ENCODE results near the gene ZBTB21.

ZBTB21 gene

DNA sequence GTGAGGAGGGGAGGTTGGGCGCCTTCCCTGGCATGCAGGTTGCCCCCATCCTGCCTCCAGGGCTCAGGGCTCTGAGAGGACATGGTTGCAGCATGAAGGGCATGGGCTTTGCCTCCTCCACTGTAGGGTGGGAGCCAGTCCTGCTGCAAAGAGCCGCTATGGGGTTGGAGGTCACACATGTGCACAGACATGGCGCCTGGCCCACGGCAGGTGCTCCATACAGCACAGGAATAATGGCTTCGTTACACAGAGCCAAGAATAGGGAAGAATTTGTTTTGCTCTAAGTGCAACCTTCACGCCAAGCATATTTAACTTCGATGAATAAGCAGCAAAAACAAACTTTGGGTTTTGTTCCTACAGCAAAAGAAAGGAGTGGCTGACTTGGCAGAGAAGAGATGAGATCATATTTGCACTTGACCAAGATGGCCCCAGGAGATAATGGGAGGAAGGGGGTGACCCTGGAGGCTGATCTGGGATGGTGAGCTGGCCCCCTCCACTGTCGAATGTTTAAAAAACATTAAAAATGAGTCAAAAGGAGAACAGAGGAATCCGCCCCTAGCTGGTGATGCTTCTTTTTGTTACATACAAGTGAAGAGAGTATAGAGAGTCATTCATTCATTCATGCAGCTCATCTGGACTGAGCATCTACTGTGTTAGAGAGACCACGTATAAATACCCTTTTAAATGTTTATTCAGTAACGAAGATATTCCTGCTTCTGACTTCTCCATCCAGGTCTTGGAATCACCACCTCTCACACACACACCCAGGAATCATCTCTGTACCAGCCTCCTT is 43.9 kb downstream of the ZBTB21 start:
- Histone ChIP-seq H3K36me3 (ENCODE audit: insufficient read depth) (no peaks in the 10 kb centered on the region), H3K9ac (no peak overlapping the region), H2AFZ (ENCODE audit: low read depth) (no peak overlapping the region), H3K4me3 (IDR thresholded peaks at IDR 0.05; ENCODE audit: insufficient read depth, low read depth, low read length) (no peak overlapping the region), H3K27ac (no peak overlapping the region), H3K79me2 (ENCODE audit: insufficient read depth, low read depth) (no peaks in the 10 kb centered on the region), H4K20me1 (ENCODE audit: insufficient read depth) (no peaks in the 10 kb centered on the region), H3K27me3 (ENCODE audit: insufficient read depth, low read depth) (peaks cover 19% of the 10 kb centered on the region), H3K4me1 (ENCODE audit: low read depth, poor library complexity, severe bottlenecking) (no peaks in the 10 kb centered on the region), H3K4me2 (no peak overlapping the region)
- TF ChIP-seq, protein P1, sequence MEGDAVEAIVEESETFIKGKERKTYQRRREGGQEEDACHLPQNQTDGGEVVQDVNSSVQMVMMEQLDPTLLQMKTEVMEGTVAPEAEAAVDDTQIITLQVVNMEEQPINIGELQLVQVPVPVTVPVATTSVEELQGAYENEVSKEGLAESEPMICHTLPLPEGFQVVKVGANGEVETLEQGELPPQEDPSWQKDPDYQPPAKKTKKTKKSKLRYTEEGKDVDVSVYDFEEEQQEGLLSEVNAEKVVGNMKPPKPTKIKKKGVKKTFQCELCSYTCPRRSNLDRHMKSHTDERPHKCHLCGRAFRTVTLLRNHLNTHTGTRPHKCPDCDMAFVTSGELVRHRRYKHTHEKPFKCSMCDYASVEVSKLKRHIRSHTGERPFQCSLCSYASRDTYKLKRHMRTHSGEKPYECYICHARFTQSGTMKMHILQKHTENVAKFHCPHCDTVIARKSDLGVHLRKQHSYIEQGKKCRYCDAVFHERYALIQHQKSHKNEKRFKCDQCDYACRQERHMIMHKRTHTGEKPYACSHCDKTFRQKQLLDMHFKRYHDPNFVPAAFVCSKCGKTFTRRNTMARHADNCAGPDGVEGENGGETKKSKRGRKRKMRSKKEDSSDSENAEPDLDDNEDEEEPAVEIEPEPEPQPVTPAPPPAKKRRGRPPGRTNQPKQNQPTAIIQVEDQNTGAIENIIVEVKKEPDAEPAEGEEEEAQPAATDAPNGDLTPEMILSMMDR (conservative IDR thresholded peaks at IDR 0.05; ENCODE audit: low read depth, low read length), result no peak

DNA sequence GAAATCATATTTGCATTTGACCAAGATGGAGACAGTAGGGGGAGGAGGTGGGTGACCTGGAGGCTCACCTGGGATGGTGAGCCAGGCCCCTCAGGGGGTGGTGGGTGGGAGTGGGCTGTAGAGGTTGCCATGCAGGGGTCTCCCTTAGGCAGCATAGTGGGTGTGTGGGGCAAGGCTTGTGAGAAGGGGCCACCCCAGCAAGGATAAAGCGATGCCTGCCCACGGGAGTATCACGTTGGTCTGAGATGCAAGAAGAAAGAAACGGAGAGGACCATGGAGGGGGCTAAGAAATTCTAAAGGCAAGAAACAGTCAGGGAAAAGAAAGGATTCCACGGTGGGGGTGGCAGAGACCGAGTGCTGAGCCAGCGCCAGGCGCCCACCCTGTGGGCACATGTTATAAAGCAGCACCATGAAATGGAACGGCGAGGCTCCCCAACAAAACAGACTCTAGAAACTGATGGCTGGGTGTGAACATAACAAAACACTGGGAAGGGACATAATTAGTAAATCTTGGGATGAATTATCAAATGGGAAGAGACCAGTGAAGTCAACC is 44.6 kb downstream of the ZBTB21 start:
- H3K27ac ChIP-seq, result no peak overlapping the region
- peaks cover 25% of the 10 kb centered on the region for H3K27me3 ChIP-seq (ENCODE audit: insufficient read depth, low read depth)

DNA sequence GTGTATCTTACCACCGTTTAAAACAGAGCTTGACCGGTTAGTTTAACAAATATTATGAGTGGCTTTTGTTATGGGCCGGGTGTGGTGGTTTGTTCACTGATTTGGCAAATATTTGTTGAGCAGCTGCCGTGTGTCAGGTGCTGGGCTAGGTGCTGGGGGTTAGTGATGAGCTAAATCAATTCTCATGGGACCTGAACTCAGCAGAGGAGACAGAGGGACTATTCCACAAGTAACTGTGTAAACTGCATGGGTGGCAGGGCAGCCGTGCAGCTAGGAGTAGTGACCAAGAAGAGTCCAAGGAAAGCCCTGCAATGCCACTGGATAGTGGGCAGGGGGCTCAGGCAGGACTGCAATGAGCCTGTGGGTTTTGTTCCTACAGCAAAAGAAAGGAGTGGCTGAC is 45.1 kb downstream of the ZBTB21 start:
- Histone ChIP-seq H3K9ac (no peak overlapping the region), H3K4me1 (ENCODE audit: low read depth, poor library complexity, severe bottlenecking) (no peaks in the 10 kb centered on the region), H3K27me3 (ENCODE audit: insufficient read depth, low read depth) (peaks cover 25% of the 10 kb centered on the region), H2AFZ (ENCODE audit: low read depth) (no peak overlapping the region), H3K79me2 (ENCODE audit: insufficient read depth, low read depth) (no peaks in the 10 kb centered on the region), H3K36me3 (ENCODE audit: insufficient read depth) (no peaks in the 10 kb centered on the region), H4K20me1 (ENCODE audit: insufficient read depth) (no peaks in the 10 kb centered on the region), H3K4me3 (IDR thresholded peaks at IDR 0.05; ENCODE audit: insufficient read depth, low read depth, low read length) (no peak overlapping the region), H3K27ac (no peak overlapping the region), H3K4me2 (no peak overlapping the region)
- TF ChIP-seq, protein P1 (conservative IDR thresholded peaks at IDR 0.05; ENCODE audit: low read depth, low read length), result no peak

More for the DNA sequence above, 44.6 kb downstream of the ZBTB21 start:
- Histone ChIP-seq H3K79me2 (ENCODE audit: insufficient read depth, low read depth) (no peaks in the 10 kb centered on the region), H3K4me1 (ENCODE audit: low read depth, poor library complexity, severe bottlenecking) (no peaks in the 10 kb centered on the region), H3K36me3 (ENCODE audit: insufficient read depth) (no peaks in the 10 kb centered on the region), H4K20me1 (ENCODE audit: insufficient read depth) (no peaks in the 10 kb centered on the region), H2AFZ (ENCODE audit: low read depth) (no peak overlapping the region), H3K4me2 (no peak overlapping the region), H3K9ac (no peak overlapping the region), H3K4me3 (IDR thresholded peaks at IDR 0.05; ENCODE audit: insufficient read depth, low read depth, low read length) (no peak overlapping the region)
- TF ChIP-seq, protein P1 (conservative IDR thresholded peaks at IDR 0.05; ENCODE audit: low read depth, low read length), result no peak

DNA sequence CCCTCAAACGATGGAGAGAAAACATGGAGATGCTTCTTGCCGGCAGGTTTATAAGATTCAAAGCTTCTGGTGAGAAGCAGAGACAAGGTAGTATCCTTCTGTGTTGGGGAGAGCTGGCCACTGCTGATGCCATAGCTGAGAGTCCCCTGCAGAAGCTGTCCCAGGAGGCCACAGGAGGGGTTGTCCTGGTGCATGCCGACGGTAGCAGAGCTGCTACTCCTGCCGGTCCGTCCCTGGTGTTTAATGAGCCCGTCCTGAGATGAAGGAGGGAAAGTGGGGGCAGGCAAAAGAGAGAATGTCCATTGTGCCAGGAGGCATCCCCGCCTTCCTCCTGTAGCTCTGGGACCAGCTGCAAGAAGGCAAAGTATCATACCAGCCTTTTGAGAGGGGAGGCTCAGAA is 46.0 kb downstream of the ZBTB21 start:
- H3K27ac ChIP-seq, result no peak overlapping the region
- no peaks in the 10 kb centered on the region for H3K79me2 ChIP-seq (ENCODE audit: insufficient read depth, low read depth)
- H3K9ac ChIP-seq, result no peak overlapping the region
- H3K27me3 ChIP-seq (ENCODE audit: insufficient read depth, low read depth), result peaks cover 25% of the 10 kb centered on the region
- no peaks in the 10 kb centered on the region for H3K36me3 ChIP-seq (ENCODE audit: insufficient read depth)
- no peak overlapping the region for H3K4me3 ChIP-seq (IDR thresholded peaks at IDR 0.05; ENCODE audit: insufficient read depth, low read depth, low read length)
- no peak overlapping the region for H2AFZ ChIP-seq (ENCODE audit: low read depth)
- H3K4me2 ChIP-seq, result no peak overlapping the region
- H3K4me1 ChIP-seq (ENCODE audit: low read depth, poor library complexity, severe bottlenecking), result no peaks in the 10 kb centered on the region
- H4K20me1 ChIP-seq (ENCODE audit: insufficient read depth), result no peaks in the 10 kb centered on the region
- TF ChIP-seq, protein P1 (conservative IDR thresholded peaks at IDR 0.05; ENCODE audit: low read depth, low read length), result no peak
